ENCODE results near the gene RFX8.

- no peak for TF ChIP-seq CTCF (IDR thresholded peaks at IDR 0.05)
- no peak for TF ChIP-seq POLR2AphosphoS5 (IDR thresholded peaks at IDR 0.05)
Measured at GRCh38 chr2:101375653-101376052, 99.3 kb downstream of the RFX8 start.
